Natural killer cell (primary cell): ENCODE data around the gene HPX. TPM values are rescaled to one million over a fixed set of nuclear protein-coding genes. Genes with fewer than 3 reads are reported as not detected.
A peak's percentile ranks its signal among the peaks of the same experiment; 100 is the strongest.

ENCODE experiments used
- ATAC-seq, 3 donors: fragments of 150-1000 bp in 2 of 3; fragments of 200-7000 bp in 1 of 3; cut with Tn5 transposase; 1 replicate in 1 of 3; 2 replicates in 2 of 3; pipeline ENCODE4 v1.10.0; 2021; ENCODE audit warnings: mild to moderate bottlenecking in 2 of 3, moderate library complexity in 2 of 3
- DNase-seq, 2 donors: peaks; one replicate each; pipeline versions ENCODE4 v3.0.0 to v3.0.0-alpha.2; 2013 to 2021; ENCODE audit warnings: mixed read lengths in 1 of 2
- H3K27ac ChIP-seq: one replicate; pipeline ENCODE4 v1.5.1; 2013; ENCODE audit warnings: mild to moderate bottlenecking, low read length
- H3K27me3 ChIP-seq: one replicate; pipeline ENCODE4 v1.6.1; 2013; ENCODE audit warnings: low read length; ENCODE audit not compliant: control insufficient read depth, insufficient read depth
- H3K36me3 ChIP-seq: one replicate; pipeline ENCODE4 v1.6.1; 2013; ENCODE audit warnings: low read length; ENCODE audit not compliant: control insufficient read depth, insufficient read depth
- H3K4me1 ChIP-seq: one replicate; pipeline ENCODE4 v1.6.1; 2013; ENCODE audit warnings: low read length; ENCODE audit not compliant: control insufficient read depth, insufficient read depth
- H3K4me3 ChIP-seq: one replicate; pipeline ENCODE4 v1.5.1; 2013; ENCODE audit warnings: low read length
- H3K9me3 ChIP-seq: one replicate; pipeline ENCODE4 v1.6.1; 2013; ENCODE audit warnings: low read length; ENCODE audit not compliant: control insufficient read depth, insufficient read depth
- H3K27ac Mint-ChIP-seq, 2 donors: one replicate each; pipeline ENCODE4 v1.8.0; 2022; ENCODE audit warnings: mild to moderate bottlenecking in 2 of 2, mixed read lengths in 2 of 2, moderate library complexity in 1 of 2
- H3K27me3 Mint-ChIP-seq, 2 donors: one replicate each; pipeline ENCODE4 v1.8.0; 2022; ENCODE audit warnings: low read depth in 2 of 2, mixed read lengths in 2 of 2
- H3K36me3 Mint-ChIP-seq: one replicate; pipeline ENCODE4 v1.8.0; 2022; ENCODE audit warnings: mixed read lengths
- H3K4me1 Mint-ChIP-seq, 2 donors: one replicate each; pipeline ENCODE4 v1.8.0; 2022; ENCODE audit warnings: mixed read lengths in 2 of 2
- H3K4me3 Mint-ChIP-seq: one replicate; pipeline ENCODE4 v1.8.0; 2022; ENCODE audit warnings: mild to moderate bottlenecking, moderate library complexity, mixed read lengths
- H3K9me3 Mint-ChIP-seq, 2 donors: one replicate each; pipeline ENCODE4 v1.8.0; 2022; ENCODE audit warnings: mixed read lengths in 2 of 2
- CTCF ChIP-seq: fragments of 200-600 bp; IDR thresholded peaks from one replicate; pipeline ENCODE4 v1.8.0; 2022; ENCODE audit warnings: antibody characterized with exemption
- WGBS: methylation state at CpG from one replicate; pipeline ENCODE4 v1.1.7; 2013; ENCODE audit warnings: missing lambda C conversion rate; ENCODE audit not compliant: insufficient coverage; 5-methylcytosine and 5-hydroxymethylcytosine counted together
- intact Hi-C: fragments of 100-400 bp; cut with micrococcal nuclease; formaldehyde crosslinking; loops from one replicate; pipeline ENCODE4 v1.14.2; 2022
- total RNA-seq, 4 donors: library from RNA; stranded (reverse); fragments of 120-200 nt in 1 of 4; gene quantifications; one replicate each; pipeline versions ENCODE4 v1.2.3 to v1.2.4, GENCODE V29; 2013 to 2022

Gene HPX
- total RNA-seq, 3 donors from 2014 or later (not counting 1 experiment from before 2014, with no cell fraction given), result 0.35 to 1.5 (median 0.98) TPM

GRCh38 chr11:6437993-6438392 lies 2.8 kb downstream of the HPX start:
- DNase-seq, result peak in 1 of 2 donors; percentile 34
- no peak overlapping the region for H3K4me3 Mint-ChIP-seq
- no peak overlapping the region for H3K4me3 ChIP-seq
- intact Hi-C loops, result no loop called here
- no peaks in the 10 kb centered on the region for H3K27me3 Mint-ChIP-seq
- H3K4me1 ChIP-seq, result peaks cover 17% of the 10 kb centered on the region
- no peaks in the 10 kb centered on the region for H3K36me3 Mint-ChIP-seq
- peak; percentile 24 to 71 (median 33) for ATAC-seq
- WGBS, result 33% methylated on average over 3 of the region's 3 CpGs
- TF ChIP-seq CTCF, result no peak
- H3K27ac ChIP-seq, result no peak overlapping the region
- no peaks in the 10 kb centered on the region for H3K4me1 Mint-ChIP-seq
- no peaks in the 10 kb centered on the region for H3K9me3 ChIP-seq
- no peaks in the 10 kb centered on the region for H3K27me3 ChIP-seq
- H3K27ac Mint-ChIP-seq, result no peak overlapping the region
- no peaks in the 10 kb centered on the region for H3K36me3 ChIP-seq
- no peaks in the 10 kb centered on the region for H3K9me3 Mint-ChIP-seq

DNA sequence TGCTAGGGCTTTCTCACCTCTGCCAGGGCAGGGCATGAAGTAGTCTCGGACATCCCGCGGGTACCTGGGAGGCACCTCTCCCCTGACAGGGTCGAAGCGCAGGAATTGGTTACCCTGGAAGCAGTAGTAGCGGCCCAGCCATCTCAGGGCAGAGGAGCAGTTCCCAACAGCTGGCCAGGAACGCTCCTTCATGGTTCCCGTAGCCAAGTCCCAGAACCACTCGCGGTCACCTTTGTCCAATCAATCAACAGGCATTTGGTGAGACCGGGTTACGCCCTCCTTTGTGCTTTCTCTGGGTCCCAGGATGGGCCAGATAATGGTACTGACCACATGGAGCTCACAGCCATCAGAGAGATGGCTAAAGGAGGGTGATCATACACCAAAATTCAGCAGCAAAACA lies 3.4 kb downstream of the HPX start:
- intact Hi-C loops, result no loop called here
- H3K36me3 Mint-ChIP-seq, result no peaks in the 10 kb centered on the region
- H3K4me3 ChIP-seq, result no peak overlapping the region
- H3K27ac Mint-ChIP-seq, result no peak overlapping the region
- no peak overlapping the region for H3K4me3 Mint-ChIP-seq
- no peaks in the 10 kb centered on the region for H3K27me3 ChIP-seq
- H3K27me3 Mint-ChIP-seq, result no peaks in the 10 kb centered on the region
- no peak overlapping the region for H3K27ac ChIP-seq
- WGBS, result 93% methylated on average over 12 of the region's 12 CpGs
- TF ChIP-seq CTCF, result no peak
- H3K4me1 ChIP-seq, result peaks cover 17% of the 10 kb centered on the region
- DNase-seq (no peak), ATAC-seq (no peak)
- no peaks in the 10 kb centered on the region for H3K36me3 ChIP-seq
- H3K4me1 Mint-ChIP-seq, result no peaks in the 10 kb centered on the region
- H3K9me3 Mint-ChIP-seq, result no peaks in the 10 kb centered on the region
- no peaks in the 10 kb centered on the region for H3K9me3 ChIP-seq

GRCh38 chr11:6433998-6434660 lies 6.7 kb downstream of the HPX start:
- Histone ChIP-seq H3K36me3 (no peaks in the 10 kb centered on the region), H3K27me3 (no peaks in the 10 kb centered on the region), H3K9me3 (no peaks in the 10 kb centered on the region), H3K4me1 (peaks cover 17% of the 10 kb centered on the region), H3K27ac (no peak overlapping the region), H3K4me3 (no peak overlapping the region)
- ATAC-seq, result no peak
- Mint-ChIP-seq H3K4me1 (no peaks in the 10 kb centered on the region), H3K4me3 (no peak overlapping the region), H3K27me3 (no peaks in the 10 kb centered on the region), H3K9me3 (no peaks in the 10 kb centered on the region), H3K27ac (no peak overlapping the region), H3K36me3 (no peaks in the 10 kb centered on the region)
- intact Hi-C loops, result no loop called here
- 52% methylated on average over 5 of the region's 5 CpGs for WGBS
- no peak for TF ChIP-seq CTCF
- DNase-seq, result no peak

DNA sequence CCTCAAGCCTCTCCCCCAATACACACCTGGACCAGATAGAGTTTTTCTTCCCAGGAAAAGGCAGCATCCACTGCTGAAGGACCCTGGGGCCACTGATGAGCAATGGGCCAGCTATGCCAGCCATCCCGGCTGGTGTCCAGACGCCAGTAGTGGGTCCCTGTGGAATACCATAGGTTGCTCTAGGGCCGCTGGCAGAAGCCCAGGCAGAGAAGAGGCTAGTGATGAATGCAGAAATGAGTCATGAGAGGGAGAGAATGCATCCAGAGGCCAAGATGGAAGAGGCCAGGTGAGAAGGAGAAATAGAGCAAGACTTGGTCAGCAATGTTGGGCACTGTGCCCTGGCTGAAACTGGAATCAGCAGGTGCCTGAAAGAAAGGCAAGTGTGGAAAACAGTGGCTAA lies 8.9 kb downstream of the HPX start:
- no peak overlapping the region for H3K4me3 ChIP-seq
- DNase-seq (no peak), ATAC-seq (no peak)
- intact Hi-C loops, result no loop called here
- no peaks in the 10 kb centered on the region for H3K4me1 ChIP-seq
- no peak overlapping the region for H3K27ac Mint-ChIP-seq
- H3K27me3 Mint-ChIP-seq, result peaks cover 0 to 3% of the 10 kb centered on the region in 2 donors
- no peaks in the 10 kb centered on the region for H3K36me3 Mint-ChIP-seq
- no peaks in the 10 kb centered on the region for H3K36me3 ChIP-seq
- H3K27me3 ChIP-seq, result no peaks in the 10 kb centered on the region
- no peaks in the 10 kb centered on the region for H3K9me3 ChIP-seq
- TF ChIP-seq CTCF, result no peak
- no peak overlapping the region for H3K4me3 Mint-ChIP-seq
- H3K9me3 Mint-ChIP-seq, result no peaks in the 10 kb centered on the region
- no peak overlapping the region for H3K27ac ChIP-seq
- 87% methylated on average over 3 of the region's 3 CpGs for WGBS
- H3K4me1 Mint-ChIP-seq, result no peaks in the 10 kb centered on the region
